GM12878 (cell line): ENCODE data around the gene CDC42EP3. TPM values are rescaled to one million over a fixed set of nuclear protein-coding genes. Genes with fewer than 3 reads are reported as not detected.

Experiments
- ATF3 ChIP-seq: IDR thresholded peaks from 2 replicates; pipeline ENCODE4 v1.6.1; 2011; ENCODE audit warnings: low read depth, mild to moderate bottlenecking, low read length, moderate library complexity, borderline replicate concordance; ENCODE audit errors: extremely low read depth
- BHLHE40 ChIP-seq, 2 experiments: fragments of 450-650 bp in 1 of 2; IDR thresholded peaks; 2 replicates each; pipeline ENCODE4 v1.6.1; 2011 to 2017; ENCODE audit warnings: low read depth in 2 of 2, borderline replicate concordance in 1 of 2, improper control_type of control experiment in 1 of 2, low read length in 1 of 2, mild to moderate bottlenecking in 1 of 2
- CHD4 ChIP-seq: fragments of 200-600 bp; sonication (generic); IDR thresholded peaks from 2 replicates; pipeline ENCODE4 v1.6.1; 2016; ENCODE audit warnings: mild to moderate bottlenecking
- ETV6 ChIP-seq, 2 experiments: fragments of 450-650 bp in 1 of 2; IDR thresholded peaks in 1 of 2; conservative IDR thresholded peaks in 1 of 2; 2 replicates each; pipeline ENCODE4 v1.6.1; 2014; ENCODE audit warnings: antibody characterized with exemption in 1 of 2, borderline replicate concordance in 1 of 2, low read depth in 1 of 2, mild to moderate bottlenecking in 1 of 2, moderate library complexity in 1 of 2
- IKZF2 ChIP-seq, 2 experiments: fragments of 450-650 bp; IDR thresholded peaks; 2 replicates each; pipeline ENCODE4 v1.6.1; 2017; ENCODE audit warnings: mild to moderate bottlenecking in 2 of 2, moderate library complexity in 2 of 2
- IRF5 ChIP-seq: fragments of 450-650 bp; IDR thresholded peaks from 2 replicates; pipeline ENCODE4 v1.6.1; 2017; ENCODE audit warnings: borderline replicate concordance
- JUND ChIP-seq: IDR thresholded peaks from 2 replicates; pipeline ENCODE4 v1.6.1; 2012; ENCODE audit warnings: low read depth, mild to moderate bottlenecking, low read length, improper control_type of control experiment, moderate library complexity
- LARP7 ChIP-seq: fragments of 450-650 bp; IDR thresholded peaks from 2 replicates; pipeline ENCODE4 v1.6.1; 2017; ENCODE audit warnings: mild to moderate bottlenecking
- NFXL1 ChIP-seq: fragments of 450-650 bp; IDR thresholded peaks from 2 replicates; pipeline ENCODE4 v1.6.1; 2017; ENCODE audit warnings: antibody characterized with exemption, mild to moderate bottlenecking, borderline replicate concordance
- NFYA ChIP-seq: IDR thresholded peaks from 2 replicates; pipeline ENCODE4 v1.6.1; 2011; ENCODE audit warnings: low read depth, mild to moderate bottlenecking, low read length, improper control_type of control experiment, borderline replicate concordance
- POLR2AphosphoS5 ChIP-seq: IDR thresholded peaks from 2 replicates; pipeline ENCODE4 v1.6.1; 2011; ENCODE audit warnings: mild to moderate bottlenecking, low read length, inconsistent platforms
- POU2F2 ChIP-seq: IDR thresholded peaks from 3 replicates; pipeline ENCODE4 v1.6.1; 2011; ENCODE audit warnings: low read depth, mild to moderate bottlenecking, low read length, borderline replicate concordance
- RBBP5 ChIP-seq: fragments of 200-600 bp; sonication (generic); conservative IDR thresholded peaks from 2 replicates; pipeline ENCODE4 v1.6.1; 2016
- SP1 ChIP-seq: IDR thresholded peaks from one replicate; pipeline ENCODE4 v1.6.1; 2011; ENCODE audit warnings: low read depth, low read length
- USF2 ChIP-seq: IDR thresholded peaks from 2 replicates; pipeline ENCODE4 v1.6.1; 2011; ENCODE audit warnings: low read depth, low read length, improper control_type of control experiment, borderline replicate concordance
- ZBTB4 ChIP-seq: fragments of 450-650 bp; formaldehyde crosslinking; IDR thresholded peaks from 2 replicates; pipeline ENCODE4 v1.4.0; 2022; ENCODE audit warnings: mild to moderate bottlenecking, moderate library complexity
- ZNF207 ChIP-seq: fragments of 450-650 bp; IDR thresholded peaks from 2 replicates; pipeline ENCODE4 v1.6.1; 2014; ENCODE audit warnings: antibody characterized with exemption, mild to moderate bottlenecking, borderline replicate concordance
- ZNF592 ChIP-seq: fragments of 450-650 bp; IDR thresholded peaks from 2 replicates; pipeline ENCODE4 v1.6.1; 2017; ENCODE audit warnings: mild to moderate bottlenecking, moderate library complexity
- polyA plus RNA-seq, 11 experiments: library from polyadenylated mRNA; depleted of rRNA in 4 of 11; unstranded in 6 of 11; stranded (reverse) in 5 of 11; fragments of >200 nt; fragmentation: Nextera tagmentation in 4 of 11; fragmentation: Illumina TruSeq in 1 of 11; extraction: Ambion mirVana in 4 of 11; extraction: Trizol in 1 of 11; gene quantifications; 1 replicate in 1 of 11; 2 replicates in 10 of 11; pipeline versions ENCODE4 v1.2.1 to v1.2.3, GENCODE V29; 2011 to 2016; ENCODE audit warnings: inconsistent platforms in 2 of 11, missing spikeins in 2 of 11, low read depth in 1 of 11
- total RNA-seq, 4 experiments: library from RNA; depleted of rRNA in 3 of 4; stranded (reverse); fragments of >200 nt in 3 of 4; fragmentation: Illumina TruSeq in 1 of 4; extraction: Trizol in 1 of 4; gene quantifications; 2 replicates each; pipeline versions ENCODE4 v1.2.1 to v1.2.3, GENCODE V29; 2013 to 2021

The CDC42EP3 gene
- total and polyA plus RNA-seq, 10 of the 15 experiments (the other 5 are each of a cell fraction or from before 2014, with no cell fraction given): 11.8 to 86.9 (median 52.9) TPM

- TF ChIP-seq ETV6 (conservative IDR thresholded peaks at IDR 0.05 in 1 of 2, IDR thresholded peaks at IDR 0.05 in 1 of 2; ENCODE audit: borderline replicate concordance in 1 of 2, low read depth in 1 of 2): peak in 1 of 2 experiments; percentile 67; a peak in 1 of 4 replicates
- no peak; the same call in 1 of the 2 replicates for TF ChIP-seq CHD4
- no peak for TF ChIP-seq USF2
- no peak for TF ChIP-seq ZBTB4 (CRISPR knock-in tag)
- peak; percentile 47 for TF ChIP-seq SP1
- peak; percentile 70; the same call in 2 of the 3 replicates for TF ChIP-seq POU2F2
- TF ChIP-seq POLR2AphosphoS5: peak; percentile 89
- TF ChIP-seq NFXL1: no peak
- peak; percentile 71; the same call in 1 of the 2 replicates for TF ChIP-seq JUND
- no peak for TF ChIP-seq NFYA
- TF ChIP-seq LARP7: peak; percentile 21; the same call in 1 of the 2 replicates
- peak; percentile 99 for TF ChIP-seq IKZF2 (IDR thresholded peaks at IDR 0.05)
- peak; percentile 55; the same call in 1 of the 2 replicates for TF ChIP-seq ZNF592
- TF ChIP-seq BHLHE40 (IDR thresholded peaks at IDR 0.05; ENCODE audit: borderline replicate concordance in 1 of 2, low read depth in 2 of 2, low read length in 1 of 2): peak; percentile 37 to 52; a peak in 3 of 4 replicates
- TF ChIP-seq ATF3: no peak
- TF ChIP-seq ZNF207: 0 out of 2 replicates have a peak, but pooled peaks have one; percentile 21
- no peak for TF ChIP-seq RBBP5
- no peak for TF ChIP-seq IRF5
Observed at GRCh38 chr2:37623971-37624900, 47.2 kb downstream of the CDC42EP3 start (continued).
